Measurements from ENCODE around the gene BLNK. TPM values are rescaled to one million over a fixed set of nuclear protein-coding genes. Genes with fewer than 3 reads are reported as not detected.
"Not testable (repeated sequence)": the region's sequence is repeated elsewhere in the genome, so short reads cannot be mapped to it uniquely, and the experiment has no call there.

The BLNK gene
- polyA plus RNA-seq, 1 donor, result 1.8 TPM

GRCh38 chr10:96227206-96227605, 44.2 kb downstream of the BLNK start:
- no peak for DNase-seq (ENCODE audit: low read depth)

DNA sequence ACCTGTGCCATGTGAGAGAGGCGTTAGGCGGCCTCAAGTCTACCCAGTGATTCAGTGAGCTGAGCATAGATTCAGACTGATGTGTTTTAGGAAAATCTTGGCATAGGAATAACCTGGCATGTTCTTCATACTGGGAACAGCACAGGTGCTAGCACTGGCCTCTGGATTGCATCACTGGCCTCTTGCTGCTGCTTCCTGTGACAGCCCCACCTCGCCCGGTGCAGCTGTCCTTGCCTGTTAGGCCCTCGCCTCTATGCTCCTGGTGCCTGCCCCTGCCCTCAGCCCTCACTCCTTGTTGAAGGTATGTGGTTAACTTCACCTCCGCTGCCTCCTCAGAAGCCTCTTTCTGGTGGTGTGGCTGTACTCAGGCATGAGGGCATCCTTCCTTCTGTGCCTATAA, 46.2 kb downstream of the BLNK start:
- no peak for DNase-seq (ENCODE audit: low read depth)

DNA sequence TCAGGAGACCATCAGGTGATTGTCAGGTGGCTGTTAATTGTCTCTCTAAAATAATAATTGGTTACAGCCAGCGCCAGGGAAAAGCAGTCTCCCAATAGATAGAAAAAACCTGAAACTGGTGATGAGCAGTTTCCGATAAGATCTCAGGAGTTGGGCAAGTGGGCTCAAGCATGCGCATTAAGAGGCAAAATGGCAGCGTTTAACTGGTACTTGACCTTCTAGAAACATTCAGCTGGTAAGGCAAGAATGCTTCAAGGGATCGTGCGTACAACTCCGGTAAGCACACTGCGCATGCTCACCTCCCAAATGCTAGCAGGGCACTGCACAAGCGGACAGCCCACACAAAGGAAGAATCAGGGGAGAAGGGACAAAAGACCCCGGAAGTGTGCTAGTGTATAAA, 48.5 kb downstream of the BLNK start:
- no peak for DNase-seq (ENCODE audit: low read depth)

DNA sequence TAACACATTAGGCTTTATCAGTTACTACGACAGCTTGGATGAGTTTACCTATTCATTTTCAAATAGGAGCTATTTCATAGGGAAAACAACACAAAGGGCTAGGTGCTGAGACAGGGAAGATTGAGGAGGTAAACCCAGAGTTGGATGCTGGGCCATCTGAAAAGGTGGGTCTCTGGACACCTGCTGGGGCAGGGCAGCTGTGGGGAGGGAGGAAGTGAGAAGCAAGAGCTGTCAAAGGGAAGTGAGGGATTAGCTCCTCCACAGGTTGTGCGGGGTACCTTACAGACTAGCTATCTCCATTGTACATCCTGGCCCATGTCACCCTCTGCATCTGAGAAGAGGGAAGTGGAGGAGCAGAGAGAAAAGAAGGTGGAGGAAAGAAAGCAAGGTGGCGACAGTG, 48.9 kb downstream of the BLNK start:
- no peak for DNase-seq (ENCODE audit: low read depth)

DNA sequence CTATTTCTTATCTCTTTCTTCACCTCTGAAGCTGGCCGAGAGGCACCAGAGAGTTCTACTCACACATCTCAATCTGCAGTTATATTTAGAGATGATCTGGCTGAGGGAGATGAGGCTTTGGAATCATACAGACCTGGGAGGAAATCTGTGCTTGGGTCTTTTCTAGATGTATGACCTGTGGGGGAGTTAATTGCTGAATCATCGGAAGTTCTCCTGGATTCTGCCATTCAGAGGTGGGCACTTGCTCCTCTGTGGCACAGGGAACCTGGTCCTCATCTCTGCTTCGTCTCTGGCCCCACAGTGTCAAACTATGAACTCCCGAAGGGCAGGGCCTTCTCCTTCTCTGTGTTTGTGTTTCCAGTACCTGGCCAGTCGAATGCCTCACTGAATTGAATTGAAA, 52.5 kb downstream of the BLNK start:
- DNase-seq (ENCODE audit: low read depth), result no peak

- DNase-seq (ENCODE audit: low read depth), result no peak
Observed at GRCh38 chr10:96217711-96218110, 53.7 kb downstream of the BLNK start.

- DNase-seq (ENCODE audit: low read depth), result no peak
Observed at GRCh38 chr10:96216775-96217174, 54.6 kb downstream of the BLNK start.

DNA sequence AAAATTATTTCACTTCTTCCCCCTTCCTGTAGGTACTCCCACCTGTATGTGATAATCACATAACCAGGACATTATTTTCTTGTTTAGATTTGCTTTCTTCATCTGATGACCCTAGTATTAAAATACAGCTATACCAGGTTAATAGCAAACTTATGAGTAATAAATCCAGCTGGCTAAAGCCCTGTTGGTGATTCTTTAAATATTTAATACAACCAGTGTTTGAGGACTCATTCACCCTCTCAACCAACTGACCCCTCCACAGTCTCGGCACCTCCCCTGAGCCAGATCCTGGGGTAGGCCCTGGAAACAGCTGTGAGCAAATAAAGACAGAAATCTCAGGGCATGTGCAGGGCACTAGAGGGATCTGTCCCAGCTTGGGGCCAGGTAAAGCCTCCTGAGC, 58.5 kb downstream of the BLNK start:
- DNase-seq (ENCODE audit: low read depth), result no peak

GRCh38 chr10:96211764-96212163, 59.6 kb downstream of the BLNK start:
- DNase-seq (ENCODE audit: low read depth), result no peak

DNA sequence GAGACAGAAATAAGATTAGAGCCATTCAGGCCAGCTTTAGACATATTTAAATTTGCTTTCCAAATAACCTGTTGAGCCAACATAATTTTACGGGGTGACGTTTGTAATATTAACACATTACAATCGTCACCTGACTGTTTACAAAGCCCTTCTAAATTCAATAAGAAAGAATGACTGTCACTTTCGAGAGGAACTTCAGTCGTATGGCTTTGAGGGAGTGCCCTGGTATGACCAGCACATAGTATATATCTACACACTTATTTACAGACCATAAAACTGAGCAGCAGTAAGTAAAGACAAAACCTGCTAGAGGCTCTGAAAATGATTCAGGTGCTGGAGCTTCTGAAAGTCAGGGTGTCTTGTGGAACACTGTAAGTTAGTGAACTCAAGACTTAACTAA, 62.4 kb downstream of the BLNK start:
- DNase-seq (ENCODE audit: low read depth), result no peak

DNA sequence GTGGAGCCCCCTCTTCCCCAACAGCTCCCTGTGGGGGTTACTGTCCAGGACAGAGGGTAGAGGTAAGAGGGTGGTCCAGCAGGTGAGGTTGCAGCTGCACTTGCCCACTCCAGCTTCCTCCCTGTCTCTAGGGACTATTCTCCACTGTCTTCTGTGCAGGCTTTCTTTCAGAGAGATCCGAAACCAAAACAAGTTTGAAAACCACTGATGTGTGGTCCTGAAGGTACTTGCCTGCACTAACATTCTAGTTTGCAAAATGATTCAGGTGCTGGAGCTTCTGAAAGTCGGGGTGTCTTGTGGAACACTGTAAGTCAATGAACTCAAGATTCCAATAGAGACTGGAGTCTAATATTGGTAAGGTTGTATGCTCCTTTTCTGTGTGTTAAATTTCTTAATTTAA, 63.1 kb downstream of the BLNK start:
- no peak for DNase-seq (ENCODE audit: low read depth)

- no peak for DNase-seq (ENCODE audit: low read depth)
Observed at GRCh38 chr10:96205580-96205979, 65.8 kb downstream of the BLNK start.

DNA sequence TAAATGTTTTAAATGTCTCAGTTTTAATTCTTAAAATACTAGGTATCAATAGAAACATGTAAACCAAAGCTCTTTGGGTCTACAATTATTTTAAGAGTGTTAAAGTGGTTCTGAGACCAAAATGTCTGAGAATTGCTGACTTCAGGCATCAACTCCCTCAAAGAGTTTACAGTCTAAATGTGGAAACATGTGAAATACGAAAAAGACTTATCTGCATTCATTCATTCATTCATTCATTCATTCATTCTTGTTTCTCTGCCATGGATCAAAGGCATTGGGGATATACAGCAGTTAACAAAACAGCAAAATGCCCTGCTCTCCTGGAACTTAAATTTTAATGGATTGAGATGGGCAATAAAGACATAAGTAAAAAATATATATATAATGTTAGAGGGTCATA, 69.8 kb downstream of the BLNK start:
- DNase-seq (ENCODE audit: low read depth), result no peak

- not testable (repeated sequence) for DNase-seq (ENCODE audit: low read depth)
Observed at GRCh38 chr10:96189505-96189904, 81.9 kb downstream of the BLNK start.

DNA sequence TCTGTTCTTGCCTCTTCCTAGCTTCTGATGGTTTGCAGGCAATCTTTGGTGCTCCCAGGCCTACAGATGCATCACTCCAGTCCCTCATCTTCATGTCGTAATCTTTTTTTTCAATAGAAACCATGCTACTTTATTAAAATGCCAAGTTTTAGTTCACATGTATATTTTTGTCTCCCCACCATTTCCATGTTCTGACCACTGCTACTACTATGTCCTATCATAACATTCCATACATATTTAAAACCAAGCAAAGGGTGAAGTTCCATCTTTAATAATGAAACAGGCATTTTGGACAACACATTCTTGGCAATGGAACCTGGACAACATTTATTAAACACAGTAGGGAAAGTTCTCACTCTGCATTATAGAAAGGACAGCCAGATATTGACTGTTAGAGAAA, 82.5 kb downstream of the BLNK start:
- DNase-seq (ENCODE audit: low read depth), result no peak

DNA sequence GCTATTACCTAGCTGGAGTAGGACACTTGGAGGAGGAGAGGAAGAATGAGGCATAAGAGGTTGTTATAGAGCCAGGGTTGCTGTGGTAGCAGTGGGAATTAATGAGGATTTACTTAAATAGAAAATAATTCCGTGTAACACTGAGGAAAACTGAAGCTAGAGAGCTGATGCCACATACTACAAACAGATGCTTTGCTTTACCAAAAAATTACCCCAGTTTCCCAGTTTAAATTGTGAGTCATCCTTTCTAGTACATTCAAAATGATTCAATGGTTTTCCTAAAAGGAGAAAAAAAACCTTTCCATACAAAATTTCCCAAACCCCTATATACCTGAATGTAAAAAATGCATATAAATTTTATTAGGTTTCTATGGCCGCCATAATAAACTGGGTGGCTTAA, 82.9 kb downstream of the BLNK start:
- DNase-seq (ENCODE audit: low read depth), result no peak

GRCh38 chr10:96176985-96177384, 94.4 kb downstream of the BLNK start:
- no peak for DNase-seq (ENCODE audit: low read depth)

- no peak for DNase-seq (ENCODE audit: low read depth)
Observed at GRCh38 chr10:96172666-96173065, 98.7 kb downstream of the BLNK start.

DNA sequence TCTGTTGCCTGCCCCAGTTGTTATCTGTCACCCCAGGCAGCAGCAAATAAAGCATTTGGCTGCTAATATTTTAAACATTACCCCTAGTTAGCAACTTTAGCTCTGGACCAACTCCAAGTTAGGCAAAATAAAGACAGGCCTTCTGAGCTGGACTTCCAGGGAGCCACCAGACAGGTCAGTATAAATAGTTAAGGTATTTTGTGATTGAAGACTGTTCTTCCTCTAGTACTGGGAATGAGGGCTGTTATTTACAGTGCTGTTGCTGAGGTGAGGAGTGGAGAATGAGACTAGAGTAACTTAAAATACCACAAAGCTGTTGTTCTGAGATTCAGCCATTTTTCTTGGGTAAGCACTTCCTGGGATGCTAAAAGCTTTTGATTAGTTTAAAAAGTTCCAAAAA, 101.1 kb downstream of the BLNK start:
- no peak for DNase-seq (ENCODE audit: low read depth)

DNA sequence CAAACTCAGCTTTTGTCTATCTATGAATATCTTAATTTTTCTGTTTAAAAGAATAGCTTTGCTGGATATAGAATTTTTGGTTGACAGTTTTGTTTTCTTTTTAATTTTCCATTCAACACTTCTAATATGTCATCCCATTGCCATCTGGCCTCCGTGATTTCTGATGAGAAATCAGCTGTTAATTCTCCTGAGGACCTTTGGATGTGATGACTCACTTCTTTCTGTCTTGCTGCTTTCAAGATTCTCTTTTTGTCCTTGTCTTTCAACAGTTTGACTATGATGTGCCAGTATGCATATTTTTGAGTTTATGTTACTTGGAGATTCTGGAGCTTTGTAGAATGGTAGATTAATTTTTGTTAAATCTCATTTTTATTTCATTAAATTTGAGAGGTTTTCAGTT, 102.8 kb downstream of the BLNK start:
- DNase-seq (ENCODE audit: low read depth), result no peak

DNA sequence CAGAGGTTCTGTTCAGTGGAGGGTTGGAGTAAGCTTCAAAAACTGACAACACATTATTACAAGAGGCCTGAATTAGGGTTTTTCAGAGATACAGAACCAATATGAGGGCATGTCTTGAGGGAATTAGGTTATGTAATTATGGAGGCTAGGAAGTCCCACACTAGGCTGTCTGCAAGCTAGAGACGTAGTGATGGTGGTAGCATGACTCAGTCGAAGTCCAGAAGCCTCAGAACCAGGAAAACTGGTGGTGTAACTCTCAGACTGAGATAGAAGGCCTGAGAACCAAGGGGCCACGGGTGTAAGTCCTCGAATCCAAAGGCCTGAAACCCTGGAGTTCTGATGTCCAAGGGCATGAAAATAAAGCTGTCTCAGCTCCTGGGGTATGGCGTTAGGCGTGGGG, 105.6 kb downstream of the BLNK start:
- no peak for DNase-seq (ENCODE audit: low read depth)

DNA sequence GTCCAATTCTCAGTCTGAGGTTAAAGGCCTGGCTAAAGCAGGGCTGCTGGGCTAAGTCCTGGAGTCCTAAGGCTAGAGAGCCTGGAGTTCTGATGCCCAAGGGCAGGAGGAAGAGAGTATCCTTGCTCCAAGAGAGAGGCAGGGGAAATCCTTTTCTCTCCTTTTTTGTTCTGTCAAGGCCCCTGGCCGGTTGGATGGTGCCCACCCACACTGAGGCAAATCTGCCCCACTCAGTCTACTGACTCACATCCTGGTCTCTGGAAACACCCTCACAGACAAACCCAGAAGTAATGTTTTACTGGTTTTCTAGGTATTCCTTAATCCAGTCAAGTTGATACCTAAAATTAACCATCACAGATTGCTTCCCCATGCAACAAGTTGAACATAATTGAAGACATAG, 118.3 kb downstream of the BLNK start:
- no peak for DNase-seq (ENCODE audit: low read depth)

- no peak for DNase-seq (ENCODE audit: low read depth)
Observed at GRCh38 chr10:96152437-96152836, 118.9 kb downstream of the BLNK start.
